ENCODE results near the gene PEAK1.

Gene PEAK1

DNA sequence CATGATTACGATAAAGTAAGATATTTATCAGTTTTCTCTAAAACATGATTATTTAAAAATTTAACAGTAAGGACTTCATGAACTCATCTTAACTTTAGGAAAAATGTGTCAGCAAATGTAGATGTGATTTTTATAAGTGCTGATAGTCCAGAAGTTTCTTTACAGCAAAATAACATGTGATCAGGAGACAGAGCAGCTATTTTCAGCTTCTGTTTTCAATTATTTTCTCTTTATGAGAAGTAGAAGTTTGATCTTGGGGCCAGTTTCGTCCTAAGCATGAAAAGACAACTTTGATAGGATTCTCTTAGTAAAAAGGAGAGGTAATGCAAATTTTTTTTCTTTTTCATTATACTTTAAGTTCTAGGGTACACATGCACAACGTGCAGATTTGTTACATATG lies 252.5 kb downstream of the PEAK1 start:
- no peak for DNase-seq

DNA sequence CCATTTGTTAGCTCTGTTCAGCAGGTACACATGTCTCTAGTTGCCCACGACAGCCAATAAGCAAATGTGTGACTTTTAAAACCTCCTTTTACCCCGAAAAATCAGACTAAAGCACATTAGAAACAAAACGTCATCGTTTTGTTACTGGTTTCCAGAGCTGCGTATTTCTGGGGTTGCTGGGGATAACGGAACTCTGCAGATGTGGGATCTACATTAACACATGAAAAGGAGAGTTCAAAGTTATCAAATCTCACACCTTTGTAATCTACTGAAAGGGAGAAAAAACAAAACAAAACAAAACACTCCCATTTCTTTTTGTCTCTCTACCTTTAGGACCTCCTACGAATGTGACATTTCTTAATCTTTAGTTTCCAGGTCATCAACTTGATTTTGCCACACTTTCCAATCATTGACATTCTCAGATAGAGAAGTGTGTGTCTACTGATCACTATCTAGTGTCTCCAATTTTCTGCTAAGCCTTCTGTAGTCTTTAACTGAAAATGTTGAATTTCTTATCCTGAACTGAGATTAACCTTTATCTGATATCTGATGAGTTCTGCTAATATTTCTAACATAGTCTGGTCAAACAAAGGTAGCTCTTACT lies 256.0 kb downstream of the PEAK1 start:
- no peak for DNase-seq

GRCh38 chr15:77162872-77163633 lies 256.9 kb downstream of the PEAK1 start:
- DNase-seq, result no peak

GRCh38 chr15:77160562-77161478 lies 259.1 kb downstream of the PEAK1 start:
- no peak for DNase-seq

DNA sequence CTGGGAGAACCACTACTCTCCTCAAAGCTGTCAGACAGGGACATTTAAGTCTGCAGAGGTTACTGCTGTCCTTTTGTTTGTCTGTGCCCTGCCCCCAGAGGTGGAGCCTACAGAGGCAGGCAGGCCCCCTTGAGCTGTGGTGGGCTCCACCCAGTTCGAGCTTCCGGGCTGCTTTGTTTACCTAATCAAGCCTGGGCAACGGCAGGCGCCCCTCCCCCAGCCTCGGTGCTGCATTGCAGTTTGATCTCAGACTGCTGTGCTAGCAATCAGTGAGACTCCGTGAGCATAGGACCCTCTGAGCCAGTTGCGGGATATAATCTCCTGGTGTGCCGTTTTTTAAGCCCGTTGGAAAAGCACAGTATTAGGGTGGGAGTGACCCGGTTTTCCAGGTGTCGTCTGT lies 263.9 kb downstream of the PEAK1 start:
- peak; percentile 49 for DNase-seq

GRCh38 chr15:77148191-77148590 lies 271.7 kb downstream of the PEAK1 start:
- DNase-seq, result no peak

DNA sequence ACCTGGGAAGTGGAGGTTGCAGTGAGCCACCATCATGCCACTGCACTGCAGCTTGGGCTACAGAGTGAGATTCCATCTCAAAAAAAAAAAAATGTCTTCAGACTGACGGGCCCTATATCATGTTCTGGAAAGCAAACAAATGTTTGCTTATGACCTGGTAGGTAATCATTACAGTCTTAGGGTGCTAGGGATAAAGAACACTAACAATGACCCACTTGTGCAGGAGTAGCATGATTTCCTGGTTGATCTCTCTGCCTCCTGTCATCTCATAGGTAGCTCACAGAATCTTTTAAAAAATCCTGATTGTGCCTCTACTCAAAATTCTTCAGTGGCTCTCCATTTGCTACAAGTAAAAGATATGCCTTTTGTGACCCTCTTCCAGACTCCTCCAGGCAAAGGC lies 274.5 kb downstream of the PEAK1 start:
- DNase-seq, result no peak

DNA sequence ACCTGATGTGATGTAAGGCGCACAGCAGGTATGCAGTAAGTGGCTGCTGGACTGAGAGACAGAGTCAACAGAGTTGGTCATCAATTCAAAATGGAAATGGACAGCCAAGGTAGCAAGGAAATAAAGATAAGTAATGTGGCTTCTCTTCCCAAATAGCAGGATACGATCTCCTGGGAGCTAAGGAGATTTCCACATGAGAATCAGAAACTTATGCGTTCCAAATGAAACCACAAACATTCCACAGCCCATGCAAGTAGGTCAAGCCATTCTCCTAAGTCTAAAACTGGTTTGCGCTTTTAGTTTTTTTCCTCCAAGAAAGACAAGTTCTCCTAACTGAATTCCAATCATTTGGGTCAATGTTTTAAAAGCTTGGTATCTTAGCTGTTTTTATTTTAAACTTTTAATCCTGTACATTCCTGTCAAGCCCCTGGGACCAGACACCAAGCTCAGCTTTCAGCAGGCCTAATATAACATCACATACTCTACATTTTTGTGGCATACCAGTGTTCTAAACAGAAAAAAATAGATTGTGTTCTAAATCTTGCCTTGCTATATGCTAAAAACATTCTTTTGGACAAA lies 275.3 kb downstream of the PEAK1 start:
- DNase-seq, result no peak

- no peak for DNase-seq
These were observed 275.9 kb downstream of the PEAK1 start for GRCh38 chr15:77144026-77144425.

DNA sequence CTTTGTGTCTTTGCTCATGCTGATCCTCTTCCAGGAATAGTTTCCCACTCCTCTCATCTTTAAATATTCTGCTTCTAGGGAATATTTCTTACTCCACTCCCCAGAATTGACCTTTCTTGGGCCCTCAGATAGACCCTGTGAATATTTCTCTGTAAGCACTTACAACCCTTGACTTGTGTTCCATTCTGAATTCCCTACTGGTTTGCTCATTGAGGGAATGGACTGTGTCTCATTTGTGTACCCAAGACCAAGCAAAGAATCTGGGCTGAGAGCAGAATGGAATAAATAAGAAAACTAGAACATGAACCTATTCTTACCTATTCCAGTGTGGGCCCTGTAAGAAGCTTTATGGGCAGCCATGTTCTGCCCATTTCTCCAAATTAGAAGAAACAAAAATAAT lies 276.3 kb downstream of the PEAK1 start:
- no peak for DNase-seq

- no peak for DNase-seq
These were observed 276.7 kb downstream of the PEAK1 start for GRCh38 chr15:77143191-77143590.

DNA sequence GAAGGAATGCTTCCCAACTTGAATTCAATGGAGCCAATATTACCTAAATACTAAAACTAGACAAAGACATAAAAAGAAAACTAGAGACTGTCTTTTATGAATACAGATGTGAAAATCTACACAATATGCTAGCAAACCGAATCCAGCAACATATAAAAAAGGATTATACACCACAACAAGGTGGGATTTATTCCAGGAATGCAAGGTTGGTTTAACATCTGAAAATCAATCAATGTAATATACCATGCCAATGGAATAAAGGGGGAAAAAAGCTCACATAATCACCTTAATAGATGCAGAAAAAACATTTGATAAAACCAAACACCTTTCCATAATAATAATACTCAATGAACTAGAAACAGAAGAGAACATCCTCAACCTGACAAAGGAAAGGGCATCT lies 279.7 kb downstream of the PEAK1 start:
- no peak for DNase-seq

DNA sequence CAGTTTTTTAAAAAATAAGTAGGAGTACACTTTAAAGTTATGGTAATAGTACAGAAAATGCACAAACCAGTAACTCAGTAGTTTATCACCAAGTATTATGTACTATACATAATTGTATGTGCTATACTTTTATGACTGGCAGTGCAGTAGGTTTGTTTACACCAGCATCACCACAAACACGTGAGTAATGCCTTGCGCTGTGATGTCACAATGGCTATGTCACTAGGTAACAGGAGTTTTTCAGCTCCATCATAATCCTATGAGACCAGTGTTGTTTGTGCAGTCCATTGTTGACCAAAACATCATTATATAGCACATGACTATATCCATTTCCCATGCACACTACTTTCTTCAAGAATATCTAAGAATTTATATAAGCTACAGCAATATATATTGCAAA lies 280.6 kb downstream of the PEAK1 start:
- DNase-seq, result no peak

DNA sequence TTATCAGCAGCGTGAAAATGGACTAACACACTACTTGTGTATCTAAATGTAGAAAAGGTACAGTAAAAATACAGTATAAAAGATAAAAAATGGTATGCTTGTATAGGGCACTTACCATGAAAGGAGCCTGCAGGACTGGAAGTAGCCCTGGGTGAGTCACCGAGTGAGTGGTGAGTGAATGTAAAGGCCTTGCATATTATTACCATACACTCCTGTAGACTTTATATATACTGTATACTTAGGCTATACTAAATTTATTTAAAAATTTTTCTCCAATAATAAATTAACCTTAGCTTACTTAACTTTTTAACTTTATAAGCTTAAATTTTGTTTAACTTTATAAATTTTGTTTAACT lies 281.8 kb downstream of the PEAK1 start:
- DNase-seq, result no peak

DNA sequence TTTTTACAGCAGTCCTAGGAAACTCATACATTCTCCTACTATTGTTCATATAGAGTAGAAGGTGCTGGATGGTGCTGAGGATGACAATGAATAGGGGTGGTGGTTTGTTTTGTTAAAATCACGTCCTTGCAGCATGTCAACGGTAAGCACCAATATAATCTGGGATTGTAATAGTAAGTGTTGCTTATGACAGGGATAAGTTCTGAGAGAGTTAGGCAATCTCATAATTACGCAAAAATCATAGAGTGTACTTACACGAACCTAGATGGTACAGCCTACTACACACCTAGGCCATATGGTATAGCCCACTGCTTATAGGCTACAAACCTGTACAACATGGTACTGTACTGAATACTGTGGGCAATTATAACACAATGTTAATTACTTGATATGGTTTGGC lies 284.7 kb downstream of the PEAK1 start:
- no peak for DNase-seq

- DNase-seq, result no peak
These were observed 289.5 kb downstream of the PEAK1 start for GRCh38 chr15:77130315-77130930.

GRCh38 chr15:77127626-77128025 lies 292.3 kb downstream of the PEAK1 start:
- DNase-seq, result no peak

DNA sequence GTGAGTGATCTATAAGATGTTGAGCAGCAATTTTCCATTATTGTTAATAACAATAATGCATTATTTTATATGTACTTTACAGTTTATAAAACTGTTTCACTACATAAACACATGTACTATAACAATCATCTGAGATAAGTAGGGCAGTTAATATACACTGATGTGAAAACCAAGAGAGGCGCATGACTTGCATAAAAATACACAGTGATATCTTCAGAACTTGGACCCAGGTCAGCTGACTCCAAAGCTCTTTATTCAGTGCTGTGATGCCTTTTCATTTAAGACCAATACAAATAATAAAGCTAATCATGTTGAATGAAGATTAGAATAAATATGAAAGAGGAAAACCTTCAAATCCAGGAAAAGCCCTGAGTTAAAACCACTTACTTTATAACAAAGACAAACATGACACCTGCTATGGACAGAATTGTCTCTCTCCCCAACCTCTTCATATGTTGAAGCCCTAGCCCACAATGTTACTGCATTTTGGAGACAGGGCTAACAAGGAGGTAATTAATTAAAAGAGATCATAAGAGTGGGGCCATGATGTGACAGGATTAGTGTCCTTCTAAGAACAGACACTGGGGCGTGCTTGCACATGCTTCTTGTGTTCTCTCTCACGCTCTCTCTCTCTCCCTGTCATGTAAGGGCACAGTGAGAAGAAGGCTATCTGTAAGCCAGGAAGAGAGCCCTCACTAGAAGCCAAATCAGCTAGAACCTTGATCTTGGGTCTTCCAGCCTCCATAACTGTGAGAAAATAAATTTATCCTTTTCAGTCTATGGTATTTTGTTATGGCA lies 293.2 kb downstream of the PEAK1 start:
- no peak for DNase-seq

- no peak for DNase-seq
These were observed 296.1 kb downstream of the PEAK1 start for GRCh38 chr15:77123854-77124253.

DNA sequence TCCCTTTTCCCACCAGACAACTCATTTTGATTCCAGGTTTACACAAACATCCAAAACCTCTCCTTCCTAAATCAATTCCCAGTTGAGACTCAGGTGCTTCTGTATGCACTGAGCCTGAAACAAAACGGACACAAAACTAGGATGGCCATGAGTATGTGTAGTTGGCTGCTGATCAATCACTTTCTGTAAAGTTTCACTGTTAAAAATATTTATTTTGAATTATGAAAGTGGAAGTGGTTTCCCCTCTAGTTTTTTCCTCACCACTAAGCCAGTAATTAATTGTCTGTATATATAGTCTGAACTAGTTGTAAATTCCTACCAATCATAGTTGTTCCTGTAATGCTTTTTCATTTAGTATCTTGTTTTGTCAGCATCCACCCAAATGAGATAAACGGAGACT lies 297.3 kb downstream of the PEAK1 start:
- DNase-seq, result no peak

- DNase-seq, result no peak
These were observed 298.3 kb downstream of the PEAK1 start for GRCh38 chr15:77121599-77121998.

DNA sequence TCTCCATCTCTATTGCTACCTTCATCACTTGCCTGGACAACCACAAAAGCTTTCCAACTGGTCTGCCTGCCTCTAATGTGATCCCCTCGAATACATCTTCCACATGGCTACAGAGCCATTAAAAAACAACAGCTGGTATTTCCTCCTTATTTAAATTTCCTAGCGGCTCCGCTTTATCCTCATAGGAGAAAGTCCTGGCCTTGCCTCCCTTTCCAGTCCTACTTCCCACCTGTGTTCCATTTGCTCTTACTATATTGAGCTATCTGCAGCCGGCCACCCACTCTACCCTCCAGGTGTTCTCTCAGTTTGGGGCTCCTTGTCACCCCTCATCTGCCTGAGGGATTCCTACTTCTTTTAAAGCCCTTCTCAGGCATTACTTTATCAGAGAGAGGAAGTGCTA lies 299.3 kb downstream of the PEAK1 start:
- no peak for DNase-seq
